GM19395 (cell line): Measurements from ENCODE around the gene HSPD1.

Experiments used
- ATAC-seq: cut with Tn5 transposase; IDR thresholded peaks from one replicate; pipeline ENCODE4 v1.9.1; 2021; ENCODE audit warnings: mild to moderate bottlenecking, moderate library complexity; ENCODE audit not compliant: unreplicated experiment

The HSPD1 gene

GRCh38 chr2:197445746-197446145 is 53.9 kb downstream of the HSPD1 start:
- no peak for ATAC-seq

- no peak for ATAC-seq
These were observed 56.8 kb downstream of the HSPD1 start for GRCh38 chr2:197442857-197443256.

GRCh38 chr2:197437380-197437779 is 62.3 kb downstream of the HSPD1 start:
- no peak for ATAC-seq
